GM21390 (cell line): ENCODE measurements around the gene NMT1.
"Not testable (repeated sequence)": the region's sequence is repeated elsewhere in the genome, so short reads cannot be mapped to it uniquely, and the experiment has no call there.

Experiments used
- ATAC-seq: cut with Tn5 transposase; IDR thresholded peaks from one replicate; pipeline ENCODE4 v1.9.1; 2021; ENCODE audit not compliant: unreplicated experiment

Gene NMT1

GRCh38 chr17:45036691-45037090 is 24.4 kb upstream of the NMT1 start:
- no peak for ATAC-seq

GRCh38 chr17:45038728-45039634 is 22.1 kb upstream of the NMT1 start:
- no peak for ATAC-seq

- ATAC-seq, result no peak
These were observed 20.7 kb upstream of the NMT1 start for GRCh38 chr17:45040459-45040858.

- no peak for ATAC-seq
These were observed 18.6 kb upstream of the NMT1 start for GRCh38 chr17:45042346-45043120.

GRCh38 chr17:45043813-45044540 is 17.1 kb upstream of the NMT1 start:
- ATAC-seq, result no peak

GRCh38 chr17:45046537-45047125 is 14.5 kb upstream of the NMT1 start:
- ATAC-seq, result no peak

GRCh38 chr17:45048795-45049563 is 12.1 kb upstream of the NMT1 start:
- no peak for ATAC-seq

GRCh38 chr17:45050481-45051059 is 10.5 kb upstream of the NMT1 start:
- ATAC-seq, result no peak

GRCh38 chr17:45051060-45051719 is 9.9 kb upstream of the NMT1 start, which contains the start of gene DCAKD:
Gene DCAKD, minus strand, starts transcription at chr17:45051632. Its CDS starts 16,747 bp downstream, at chr17:45034885.
- ATAC-seq, result peak; percentile 90

GRCh38 chr17:45051720-45052051 is 9.4 kb upstream of the NMT1 start:
- not testable (repeated sequence) for ATAC-seq

GRCh38 chr17:45052052-45052772 is 8.9 kb upstream of the NMT1 start:
- no peak for ATAC-seq

- ATAC-seq, result no peak
These were observed 728 bp upstream of the NMT1 start for GRCh38 chr17:45060382-45060796.

GRCh38 chr17:45061606-45062205 is 589 bp downstream of the NMT1 start:
- no peak for ATAC-seq

GRCh38 chr17:45063198-45063597 is 2.1 kb downstream of the NMT1 start:
- ATAC-seq, result no peak

GRCh38 chr17:45067637-45068036 is 6.5 kb downstream of the NMT1 start:
- no peak for ATAC-seq

- ATAC-seq, result no peak
These were observed 8.9 kb downstream of the NMT1 start for GRCh38 chr17:45070001-45070400.

- ATAC-seq, result no peak
These were observed 9.7 kb downstream of the NMT1 start for GRCh38 chr17:45070809-45071208.

GRCh38 chr17:45073414-45074070 is 12.4 kb downstream of the NMT1 start:
- ATAC-seq, result no peak
